CD14-positive monocyte (primary cell): ENCODE measurements around the gene CASK. TPM values are rescaled to one million over a fixed set of nuclear protein-coding genes. Genes with fewer than 3 reads are reported as not detected.

Source experiments
- DNase-seq, 3 donors: peaks; one replicate each; pipeline ENCODE4 v3.0.0-alpha.2; 2011 to 2022
- H2AFZ ChIP-seq: 2 replicates; pipeline ENCODE4 v1.6.0; 2012; ENCODE audit warnings: mild to moderate bottlenecking, low read depth, low read length, inconsistent platforms; ENCODE audit not compliant: insufficient read depth, poor library complexity, severe bottlenecking
- H3K27ac ChIP-seq, 2 donors: 1 replicate in 1 of 2; 2 replicates in 1 of 2; pipeline ENCODE4 v1.5.1; 2012 to 2013; ENCODE audit warnings: low read length in 2 of 2, control low read depth in 1 of 2, inconsistent platforms in 1 of 2, low read depth in 1 of 2, mild to moderate bottlenecking in 1 of 2
- H3K27me3 ChIP-seq, 2 donors: one replicate each; pipeline versions ENCODE4 v1.6.0 to v1.6.1; 2011 to 2013; ENCODE audit warnings: low read length in 2 of 2; ENCODE audit not compliant: control insufficient read depth in 2 of 2, insufficient read depth in 2 of 2
- H3K36me3 ChIP-seq, 2 donors: replicated peaks in 1 of 2; 1 replicate in 1 of 2; 2 replicates in 1 of 2; pipeline versions ENCODE4 v1.5.1 to v1.6.1; 2012 to 2013; ENCODE audit warnings: low read length in 2 of 2, control low read depth in 1 of 2, inconsistent platforms in 1 of 2, mild to moderate bottlenecking in 1 of 2; ENCODE audit not compliant: insufficient read depth in 2 of 2, control insufficient read depth in 1 of 2
- H3K4me1 ChIP-seq, 2 donors: 1 replicate in 1 of 2; 2 replicates in 1 of 2; pipeline versions ENCODE4 v1.5.1 to v1.6.1; 2012 to 2013; ENCODE audit warnings: low read length in 2 of 2, control low read depth in 1 of 2, inconsistent platforms in 1 of 2, mild to moderate bottlenecking in 1 of 2, moderate library complexity in 1 of 2; ENCODE audit not compliant: insufficient read depth in 2 of 2, control insufficient read depth in 1 of 2
- H3K4me2 ChIP-seq: replicated peaks from 2 replicates; pipeline ENCODE3; 2012; ENCODE audit warnings: low read length, moderate library complexity, mild to moderate bottlenecking; ENCODE audit not compliant: poor library complexity, severe bottlenecking; ENCODE audit errors: extremely low read depth
- H3K4me3 ChIP-seq, 3 experiments: fragments of 200-600 bp in 1 of 3; sonication (generic) in 1 of 3; replicated peaks in 1 of 3; 1 replicate in 2 of 3; 2 replicates in 1 of 3; pipeline ENCODE4 v1.5.1; 2011 to 2013; ENCODE audit warnings: low read length in 3 of 3, mild to moderate bottlenecking in 3 of 3, control low read depth in 2 of 3, low read depth in 2 of 3, inconsistent platforms in 1 of 3, moderate library complexity in 1 of 3
- H3K79me2 ChIP-seq: 2 replicates; pipeline ENCODE4 v1.6.0; 2012; ENCODE audit warnings: mild to moderate bottlenecking, control low read depth, inconsistent platforms, low read length, moderate library complexity; ENCODE audit not compliant: insufficient read depth
- H3K9ac ChIP-seq: 2 replicates; pipeline ENCODE4 v1.6.0; 2017; ENCODE audit warnings: low read length, mild to moderate bottlenecking; ENCODE audit not compliant: insufficient read depth, poor library complexity, severe bottlenecking
- H3K9me3 ChIP-seq, 2 donors: replicated peaks in 1 of 2; 1 replicate in 1 of 2; 2 replicates in 1 of 2; pipeline versions ENCODE4 v1.5.1 to v1.6.1; 2012 to 2013; ENCODE audit warnings: low read length in 2 of 2, control low read depth in 1 of 2; ENCODE audit not compliant: control insufficient read depth in 1 of 2, insufficient read depth in 1 of 2
- H4K20me1 ChIP-seq: 2 replicates; pipeline ENCODE4 v1.6.0; 2012; ENCODE audit warnings: mild to moderate bottlenecking, low read length, control low read depth, moderate library complexity; ENCODE audit not compliant: insufficient read depth
- H3K27ac Mint-ChIP-seq, 7 donors: one replicate each; pipeline ENCODE4 v1.8.0; 2020; ENCODE audit warnings: mild to moderate bottlenecking in 7 of 7, mixed read lengths in 7 of 7, moderate library complexity in 6 of 7, inconsistent platforms in 2 of 7
- H3K27me3 Mint-ChIP-seq, 3 donors: one replicate each; pipeline ENCODE4 v1.8.0; 2021 to 2022; ENCODE audit warnings: low read depth in 3 of 3, mild to moderate bottlenecking in 3 of 3, mixed read lengths in 3 of 3, moderate library complexity in 3 of 3, inconsistent platforms in 1 of 3
- H3K36me3 Mint-ChIP-seq, 2 donors: one replicate each; pipeline ENCODE4 v1.8.0; 2020; ENCODE audit warnings: mixed read lengths in 2 of 2, inconsistent platforms in 1 of 2, mild to moderate bottlenecking in 1 of 2
- H3K4me1 Mint-ChIP-seq: one replicate; pipeline ENCODE4 v1.8.0; 2020; ENCODE audit warnings: mild to moderate bottlenecking, mixed read lengths
- H3K4me3 Mint-ChIP-seq, 2 donors: one replicate each; pipeline ENCODE4 v1.8.0; 2020; ENCODE audit warnings: mild to moderate bottlenecking in 2 of 2, mixed read lengths in 2 of 2, moderate library complexity in 1 of 2
- H3K9me3 Mint-ChIP-seq, 7 donors: one replicate each; pipeline ENCODE4 v1.8.0; 2020 to 2022; ENCODE audit warnings: mixed read lengths in 7 of 7, mild to moderate bottlenecking in 6 of 7, moderate library complexity in 6 of 7, inconsistent platforms in 2 of 7
- WGBS: methylation state at CpG from one replicate; pipeline ENCODE4 v1.1.5; 2013; ENCODE audit warnings: missing lambda C conversion rate; ENCODE audit not compliant: insufficient coverage; 5-methylcytosine and 5-hydroxymethylcytosine counted together
- intact Hi-C, 2 donors: fragments of 100-400 bp; cut with micrococcal nuclease; formaldehyde crosslinking; loops; one replicate each; pipeline versions ENCODE4 v1.15.0 to v1.15.1; 2023
- polyA plus RNA-seq, 3 donors: library from polyadenylated mRNA; depleted of rRNA in 1 of 3; unstranded in 2 of 3; stranded (reverse) in 1 of 3; fragments of 300-500 nt in 2 of 3; fragments of >200 nt in 1 of 3; fragmentation: Illumina TruSeq in 2 of 3; gene quantifications; 1 replicate in 2 of 3; 2 replicates in 1 of 3; pipeline ENCODE4 v1.2.3, GENCODE V29; 2012 to 2021
- TF ChIP-seq, protein P1 (sequence below): fragments of 200-600 bp; IDR thresholded peaks from one replicate; pipeline ENCODE4 v1.8.0; 2022; ENCODE audit warnings: antibody characterized with exemption, mild to moderate bottlenecking

CASK gene
- polyA plus RNA-seq, 3 donors: 0.48 to 7.4 (median 2.5) TPM

DNA sequence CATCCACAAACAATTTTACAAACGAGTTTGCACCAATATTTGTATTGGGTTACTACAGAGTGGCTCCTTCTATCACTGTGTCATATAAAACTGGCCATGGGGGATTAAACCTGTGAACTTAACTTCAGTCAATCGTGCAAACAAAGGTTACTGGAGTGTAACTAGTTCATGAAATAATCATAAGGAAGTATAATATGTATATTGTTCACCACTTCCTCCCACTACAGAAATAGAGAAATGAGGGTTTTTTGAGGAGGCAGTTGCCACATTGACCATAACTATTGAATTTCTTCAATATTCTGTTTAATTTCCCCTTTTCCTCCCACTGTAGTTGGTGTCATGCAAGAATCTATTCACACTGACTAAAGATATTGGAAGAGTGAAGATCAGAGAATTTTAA lies 199.5 kb downstream of the CASK start, which contains the start of gene GPR82:
GPR82 (plus strand) TSS at position 356 of the 400 bp plus-strand sequence. CDS start 2,846 bp downstream, outside the sequence.
- Mint-ChIP-seq H3K27ac (peak within 1 kb of the TSS in 6 of 7 donors; percentile 63 to 86 (median 76)), H3K9me3 (peaks cover 4 to 10% (median 9%) of the 10 kb centered on the region in 7 donors), H3K4me3 (peak within 1 kb of the TSS in 1 of 2 donors; percentile 60), H3K36me3 (peaks cover 4% of the 10 kb centered on the region in 2 donors), H3K4me1 (peaks cover 47% of the 10 kb centered on the region), H3K27me3 (peaks cover 0 to 5% (median 1%) of the 10 kb centered on the region in 3 donors)
- TF ChIP-seq, protein P1, sequence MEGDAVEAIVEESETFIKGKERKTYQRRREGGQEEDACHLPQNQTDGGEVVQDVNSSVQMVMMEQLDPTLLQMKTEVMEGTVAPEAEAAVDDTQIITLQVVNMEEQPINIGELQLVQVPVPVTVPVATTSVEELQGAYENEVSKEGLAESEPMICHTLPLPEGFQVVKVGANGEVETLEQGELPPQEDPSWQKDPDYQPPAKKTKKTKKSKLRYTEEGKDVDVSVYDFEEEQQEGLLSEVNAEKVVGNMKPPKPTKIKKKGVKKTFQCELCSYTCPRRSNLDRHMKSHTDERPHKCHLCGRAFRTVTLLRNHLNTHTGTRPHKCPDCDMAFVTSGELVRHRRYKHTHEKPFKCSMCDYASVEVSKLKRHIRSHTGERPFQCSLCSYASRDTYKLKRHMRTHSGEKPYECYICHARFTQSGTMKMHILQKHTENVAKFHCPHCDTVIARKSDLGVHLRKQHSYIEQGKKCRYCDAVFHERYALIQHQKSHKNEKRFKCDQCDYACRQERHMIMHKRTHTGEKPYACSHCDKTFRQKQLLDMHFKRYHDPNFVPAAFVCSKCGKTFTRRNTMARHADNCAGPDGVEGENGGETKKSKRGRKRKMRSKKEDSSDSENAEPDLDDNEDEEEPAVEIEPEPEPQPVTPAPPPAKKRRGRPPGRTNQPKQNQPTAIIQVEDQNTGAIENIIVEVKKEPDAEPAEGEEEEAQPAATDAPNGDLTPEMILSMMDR: no peak
- WGBS: no CpG with 5 or more reads among the region's 2 CpGs
- Histone ChIP-seq H3K4me2 (peak within 1 kb of the TSS; percentile 41), H3K27me3 (peaks cover 0 to 6% of the 10 kb centered on the region in 2 donors), H3K9ac (no peak within 1 kb of the TSS), H3K4me3 (peak within 1 kb of the TSS; percentile 5 to 54 (median 30)), H3K9me3 (peaks cover 5 to 6% of the 10 kb centered on the region in 2 donors), H3K36me3 (no peaks in the 10 kb centered on the region), H3K4me1 (peaks cover 36 to 50% of the 10 kb centered on the region in 2 donors), H3K27ac (peak within 1 kb of the TSS in 1 of 2 donors; percentile 63), H4K20me1 (no peaks in the 10 kb centered on the region), H3K79me2 (no peaks in the 10 kb centered on the region), H2AFZ (no peak within 1 kb of the TSS)
- DNase-seq: peak; percentile 45 to 52 (median 49)
- intact Hi-C loops: no loop called here

DNA sequence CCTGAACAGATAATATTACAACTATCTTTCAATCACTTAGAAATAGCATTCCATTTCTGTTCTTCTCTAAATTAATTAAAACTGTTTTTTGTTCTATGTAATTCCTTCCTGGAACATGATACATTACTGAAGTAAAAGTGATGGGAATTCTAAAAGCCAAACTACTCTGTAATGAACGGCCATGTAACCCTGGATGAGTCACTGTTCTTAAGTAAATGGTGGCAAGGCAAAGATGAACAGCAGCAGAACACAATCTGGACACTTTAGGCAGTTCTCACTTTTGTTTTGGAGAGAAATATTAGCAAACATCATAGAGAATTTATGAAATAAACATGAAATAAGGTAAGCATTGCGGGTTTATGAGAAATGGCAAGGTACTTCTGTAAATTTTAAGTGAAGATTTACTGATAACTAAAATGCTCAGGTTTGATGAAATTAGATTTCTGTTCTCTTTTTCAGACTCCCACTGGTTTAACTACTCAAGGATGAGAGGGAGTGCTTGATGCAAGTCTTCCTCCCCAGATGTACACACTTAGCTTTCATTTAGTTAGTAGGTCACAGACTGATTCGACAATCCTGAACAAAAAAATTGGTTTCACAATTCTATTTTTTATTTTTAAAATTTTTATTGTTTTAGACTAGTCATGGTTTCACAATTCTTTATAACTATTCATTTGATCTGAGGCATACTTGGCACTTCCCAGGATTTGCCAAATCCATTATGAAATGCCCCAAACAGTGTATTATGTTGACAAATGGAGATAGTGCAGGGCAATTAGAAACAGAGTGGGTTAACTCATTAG lies 200.3 kb downstream of the CASK start:
- no peak overlapping the region for H3K9ac ChIP-seq
- DNase-seq: peak in 2 of 3 donors; percentile 29 to 46
- peaks cover 0 to 1% (median 1%) of the 10 kb centered on the region in 3 donors for H3K27me3 Mint-ChIP-seq
- no peaks in the 10 kb centered on the region for H4K20me1 ChIP-seq
- H3K9me3 Mint-ChIP-seq: peaks cover 4 to 18% (median 15%) of the 10 kb centered on the region in 7 donors
- peaks cover 0 to 6% of the 10 kb centered on the region in 2 donors for H3K27me3 ChIP-seq
- peak overlapping the region in 1 of 3 experiments; percentile 54 for H3K4me3 ChIP-seq
- H3K79me2 ChIP-seq: no peaks in the 10 kb centered on the region
- TF ChIP-seq, protein P1: no peak
- peak overlapping the region in 6 of 7 donors; percentile 63 to 86 (median 76) for H3K27ac Mint-ChIP-seq
- no peak overlapping the region for H3K4me3 Mint-ChIP-seq
- peaks cover 13% of the 10 kb centered on the region in 2 donors for H3K9me3 ChIP-seq
- H3K36me3 ChIP-seq: no peaks in the 10 kb centered on the region
- intact Hi-C loops: no loop called here
- H3K4me2 ChIP-seq: peak overlapping the region; percentile 41
- H3K4me1 ChIP-seq: peaks cover 36 to 50% of the 10 kb centered on the region in 2 donors
- no CpG with 5 or more reads among the region's 3 CpGs for WGBS
- no peak overlapping the region for H2AFZ ChIP-seq
- H3K4me1 Mint-ChIP-seq: peaks cover 47% of the 10 kb centered on the region
- peaks cover 4 to 6% of the 10 kb centered on the region in 2 donors for H3K36me3 Mint-ChIP-seq
- H3K27ac ChIP-seq: peak overlapping the region in 1 of 2 donors; percentile 63
